AG09319 (cell line): ENCODE data around the gene LRRC15.

Experiments
- DNase-seq: peaks from one replicate; pipeline ENCODE4 v3.0.0-alpha.2; 2010; ENCODE audit warnings: low read depth; ENCODE audit errors: extremely low read depth
- TF ChIP-seq, protein P1 (sequence below): IDR thresholded peaks from 2 replicates; pipeline ENCODE4 v1.5.1; 2011; ENCODE audit warnings: low read depth, mild to moderate bottlenecking, inconsistent platforms, low read length, moderate library complexity

LRRC15 gene

DNA sequence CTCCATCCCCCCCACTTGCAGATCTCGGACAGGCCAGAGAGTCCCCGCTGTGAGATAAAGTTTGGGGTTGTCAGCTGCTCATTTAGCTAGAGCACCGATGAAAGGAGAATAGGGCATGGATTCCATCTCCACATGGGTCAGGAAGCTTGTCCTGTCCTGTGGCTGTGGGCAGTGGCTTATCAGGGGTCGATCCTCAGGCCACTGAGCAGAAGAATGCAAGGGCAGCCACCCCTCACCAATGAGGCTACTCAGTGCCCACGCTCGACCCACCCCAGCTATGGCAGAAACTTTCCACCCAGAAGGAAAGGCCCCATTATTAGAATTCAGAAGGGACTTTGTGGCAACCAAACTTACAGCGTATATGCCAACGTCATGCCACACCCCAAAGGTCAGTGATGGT is 61.7 kb downstream of the LRRC15 start:
- TF ChIP-seq, protein P1, sequence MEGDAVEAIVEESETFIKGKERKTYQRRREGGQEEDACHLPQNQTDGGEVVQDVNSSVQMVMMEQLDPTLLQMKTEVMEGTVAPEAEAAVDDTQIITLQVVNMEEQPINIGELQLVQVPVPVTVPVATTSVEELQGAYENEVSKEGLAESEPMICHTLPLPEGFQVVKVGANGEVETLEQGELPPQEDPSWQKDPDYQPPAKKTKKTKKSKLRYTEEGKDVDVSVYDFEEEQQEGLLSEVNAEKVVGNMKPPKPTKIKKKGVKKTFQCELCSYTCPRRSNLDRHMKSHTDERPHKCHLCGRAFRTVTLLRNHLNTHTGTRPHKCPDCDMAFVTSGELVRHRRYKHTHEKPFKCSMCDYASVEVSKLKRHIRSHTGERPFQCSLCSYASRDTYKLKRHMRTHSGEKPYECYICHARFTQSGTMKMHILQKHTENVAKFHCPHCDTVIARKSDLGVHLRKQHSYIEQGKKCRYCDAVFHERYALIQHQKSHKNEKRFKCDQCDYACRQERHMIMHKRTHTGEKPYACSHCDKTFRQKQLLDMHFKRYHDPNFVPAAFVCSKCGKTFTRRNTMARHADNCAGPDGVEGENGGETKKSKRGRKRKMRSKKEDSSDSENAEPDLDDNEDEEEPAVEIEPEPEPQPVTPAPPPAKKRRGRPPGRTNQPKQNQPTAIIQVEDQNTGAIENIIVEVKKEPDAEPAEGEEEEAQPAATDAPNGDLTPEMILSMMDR, result no peak
- no peak for DNase-seq

- TF ChIP-seq, protein P1, result no peak
- no peak for DNase-seq
Observed at GRCh38 chr3:194306771-194307640, 62.5 kb downstream of the LRRC15 start.

GRCh38 chr3:194306109-194306686 is 63.3 kb downstream of the LRRC15 start:
- no peak for DNase-seq
- TF ChIP-seq, protein P1, result no peak

- TF ChIP-seq, protein P1, result no peak
- no peak for DNase-seq
Observed at GRCh38 chr3:194305356-194306108, 64.0 kb downstream of the LRRC15 start.
